Loucy (cell line): ENCODE results near the gene UGGT2.

ENCODE experiments used
- CTCF ChIP-seq: fragments of 200-600 bp; sonication (generic); conservative IDR thresholded peaks from 2 replicates; pipeline ENCODE4 v1.5.1; 2014; ENCODE audit warnings: mild to moderate bottlenecking, antibody characterized with exemption, low read length
- EZH2phosphoT487 ChIP-seq: fragments of 200-600 bp; IDR thresholded peaks from 2 replicates; pipeline ENCODE4 v1.6.1; 2018; ENCODE audit warnings: antibody characterized with exemption, mild to moderate bottlenecking, moderate library complexity, borderline replicate concordance

GRCh38 chr13:95797016-95797415 lies 256.2 kb downstream of the UGGT2 start:
- TF ChIP-seq CTCF, result no peak
- no peak for TF ChIP-seq EZH2phosphoT487
